ENCODE results near the gene SPOCK1. TPM values are rescaled to one million over a fixed set of nuclear protein-coding genes. Genes with fewer than 3 reads are reported as not detected.

Gene SPOCK1
- total and polyA plus RNA-seq, 2 of the 4 experiments (the other 2 are of a cell fraction), result 5.0 to 20.3 TPM

DNA sequence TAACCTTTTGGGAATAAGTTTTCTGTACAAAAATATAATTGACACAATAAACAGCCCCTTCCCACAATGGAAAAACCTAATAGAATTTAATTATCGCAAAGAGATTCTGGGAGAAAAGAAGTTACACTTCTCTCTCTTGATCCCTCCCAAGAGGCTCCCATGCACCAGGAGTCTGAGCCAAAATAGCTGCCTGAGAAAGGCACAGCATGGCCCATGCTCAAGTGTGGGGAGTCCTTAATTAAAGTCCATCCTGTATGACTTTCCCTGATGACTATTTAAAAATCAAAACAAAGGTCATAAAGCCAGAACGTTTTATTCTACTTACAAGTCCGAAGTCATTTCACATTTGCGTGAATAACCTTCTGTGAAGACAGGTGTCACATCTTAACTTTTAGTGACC, 155.1 kb downstream of the SPOCK1 start:
- no peak overlapping the region for H3K27ac ChIP-seq (ENCODE audit: insufficient read depth, low read length)
- no peak overlapping the region for H3K4me2 ChIP-seq (ENCODE audit: low read depth, low read length)
- dilution Hi-C loops (cut with HindIII; ENCODE audit: low sequenced_read_pairs, unreplicated experiment), result no loop called here
- ChIA-PET POLR2A (ENCODE audit: unreplicated experiment) (no interaction called here), CTCF (interaction anchor here (0.5 to 1.6 kb wide), 4 partner anchors 8 to 638 kb away, joined by 3 to 6 read pairs (median 4); no protein-coding TSS in a partner anchor)
- H2AK9ac ChIP-seq (replicated peaks; ENCODE audit: low read depth, low read length, poor library complexity), result no peak overlapping the region
- no peaks in the 10 kb centered on the region for H3K9me1 ChIP-seq (ENCODE audit: insufficient read depth, low read length)
- H2AFZ ChIP-seq (replicated peaks; ENCODE audit: low read length, poor library complexity), result no peak overlapping the region
- H3K4me3 ChIP-seq (ENCODE audit: insufficient read depth, low read depth, low read length), result no peak overlapping the region
- no peaks in the 10 kb centered on the region for H3K36me3 ChIP-seq (ENCODE audit: control insufficient read depth, insufficient read depth, low read length)
- H2BK5ac ChIP-seq (ENCODE audit: low read depth, low read length, poor library complexity, severe bottlenecking), result no peak overlapping the region
- DNase-seq (no peak), ATAC-seq (ENCODE audit: low read depth) (no peak)
- no peak overlapping the region for H2BK15ac ChIP-seq (ENCODE audit: low read depth, low read length)
- no peaks in the 10 kb centered on the region for H3K4me1 ChIP-seq (ENCODE audit: control insufficient read depth, insufficient read depth, low read length)
- no peak overlapping the region for H4K5ac ChIP-seq (ENCODE audit: low read depth, low read length)
- no peak overlapping the region for H2AK5ac ChIP-seq (ENCODE audit: low read depth, low read length)
- no peak overlapping the region for H2BK20ac ChIP-seq (ENCODE audit: low read depth, low read length)
- no peak overlapping the region for H3K23ac ChIP-seq (ENCODE audit: low read depth, low read length)
- in situ Hi-C loops (cut with MboI; ENCODE audit: low sequenced_read_pairs), result loop anchor here (5.0 kb wide), 1 partner anchor 158 kb away; no protein-coding TSS in a partner anchor
- intact Hi-C loops (cut with micrococcal nuclease), result loop anchor here (2.0 kb wide), 1 partner anchor 155 kb away; the partner anchor contains the start of gene SPOCK1
- no peak overlapping the region for H3K18ac ChIP-seq (ENCODE audit: low read depth, low read length)
- no TSS peak for BruUV-seq (replicated peaks)
- H3K27me3 ChIP-seq (ENCODE audit: control insufficient read depth, insufficient read depth, low read length), result 0 out of 2 replicates have a peak, but pooled peaks cover 2% of the 10 kb centered on the region
- no peak overlapping the region for H4K91ac ChIP-seq (ENCODE audit: insufficient read depth, low read depth, low read length)
- no peak overlapping the region for H3K14ac ChIP-seq (replicated peaks; ENCODE audit: low read depth, low read length)
- H4K20me1 ChIP-seq (ENCODE audit: insufficient read depth, low read length), result no peaks in the 10 kb centered on the region
- no peaks in the 10 kb centered on the region for H3K9me3 ChIP-seq (ENCODE audit: control insufficient read depth, insufficient read depth, low read length)
- H3K56ac ChIP-seq (ENCODE audit: extremely low read depth, insufficient read depth, low read length), result no peak overlapping the region
- H2BK120ac ChIP-seq (ENCODE audit: low read depth, low read length), result no peak overlapping the region
- no peak overlapping the region for H4K8ac ChIP-seq (ENCODE audit: low read depth in 2 of 2, low read length in 2 of 2)
- H3K79me1 ChIP-seq (ENCODE audit: low read depth in 1 of 2, low read length in 2 of 2), result no peaks in the 10 kb centered on the region
- no peak overlapping the region for H3K9ac ChIP-seq (ENCODE audit: low read depth, low read length)
- no peak overlapping the region for H3K4ac ChIP-seq (ENCODE audit: low read depth, low read length)
- no CpG with 5 or more reads among the region's 4 CpGs for WGBS, 2 experiments (ENCODE audit: extremely low coverage in 2 of 2, insufficient read length in 1 of 2)
- no peak for TF ChIP-seq RAD21 (IDR thresholded peaks at IDR 0.05; ENCODE audit: low read length)
- TF ChIP-seq POLR2A (IDR thresholded peaks at IDR 0.05; ENCODE audit: low read depth, low read length), result no peak
- no peak for TF ChIP-seq MAFK (IDR thresholded peaks at IDR 0.05; ENCODE audit: low read depth, low read length)
- no peak for TF ChIP-seq MXI1 (IDR thresholded peaks at IDR 0.05; ENCODE audit: borderline replicate concordance, low read depth, low read length)
- TF ChIP-seq RFX5 (IDR thresholded peaks at IDR 0.05; ENCODE audit: low read depth, low read length), result no peak
- TF ChIP-seq ELK1 (IDR thresholded peaks at IDR 0.05; ENCODE audit: borderline replicate concordance, low read depth, low read length), result no peak
- TF ChIP-seq BHLHE40 (IDR thresholded peaks at IDR 0.05; ENCODE audit: low read depth, low read length), result no peak
- TF ChIP-seq CEBPB (IDR thresholded peaks at IDR 0.05; ENCODE audit: low read depth, low read length), result no peak
- TF ChIP-seq SMC3 (IDR thresholded peaks at IDR 0.05; ENCODE audit: low read depth, low read length), result no peak
- TF ChIP-seq USF2 (IDR thresholded peaks at IDR 0.05; ENCODE audit: low read depth, low read length), result no peak
- TF ChIP-seq, protein P1, sequence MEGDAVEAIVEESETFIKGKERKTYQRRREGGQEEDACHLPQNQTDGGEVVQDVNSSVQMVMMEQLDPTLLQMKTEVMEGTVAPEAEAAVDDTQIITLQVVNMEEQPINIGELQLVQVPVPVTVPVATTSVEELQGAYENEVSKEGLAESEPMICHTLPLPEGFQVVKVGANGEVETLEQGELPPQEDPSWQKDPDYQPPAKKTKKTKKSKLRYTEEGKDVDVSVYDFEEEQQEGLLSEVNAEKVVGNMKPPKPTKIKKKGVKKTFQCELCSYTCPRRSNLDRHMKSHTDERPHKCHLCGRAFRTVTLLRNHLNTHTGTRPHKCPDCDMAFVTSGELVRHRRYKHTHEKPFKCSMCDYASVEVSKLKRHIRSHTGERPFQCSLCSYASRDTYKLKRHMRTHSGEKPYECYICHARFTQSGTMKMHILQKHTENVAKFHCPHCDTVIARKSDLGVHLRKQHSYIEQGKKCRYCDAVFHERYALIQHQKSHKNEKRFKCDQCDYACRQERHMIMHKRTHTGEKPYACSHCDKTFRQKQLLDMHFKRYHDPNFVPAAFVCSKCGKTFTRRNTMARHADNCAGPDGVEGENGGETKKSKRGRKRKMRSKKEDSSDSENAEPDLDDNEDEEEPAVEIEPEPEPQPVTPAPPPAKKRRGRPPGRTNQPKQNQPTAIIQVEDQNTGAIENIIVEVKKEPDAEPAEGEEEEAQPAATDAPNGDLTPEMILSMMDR (conservative IDR thresholded peaks at IDR 0.05; ENCODE audit: low read depth, low read length), result no peak
- TF ChIP-seq RCOR1 (IDR thresholded peaks at IDR 0.05; ENCODE audit: insufficient replicate concordance, low read length), result no peak
- no peak for TF ChIP-seq MAZ (IDR thresholded peaks at IDR 0.05; ENCODE audit: borderline replicate concordance, low read depth, low read length)
- no peak for TF ChIP-seq FOS (IDR thresholded peaks at IDR 0.05; ENCODE audit: low read depth, low read length)
- TF ChIP-seq CHD1 (IDR thresholded peaks at IDR 0.05; ENCODE audit: low read depth, low read length), result no peak
- no peak for TF ChIP-seq NFE2L2 (IDR thresholded peaks at IDR 0.05; ENCODE audit: low read depth, low read length)

Measured in IMR-90 (cell line).